Measurements from ENCODE around the gene CABP5. TPM values are rescaled to one million over a fixed set of nuclear protein-coding genes. Genes with fewer than 3 reads are reported as not detected.

The CABP5 gene
- total RNA-seq, 1 experiment from 2014 or later, result not detected

GRCh38 chr19:48033604-48034003, 10.3 kb downstream of the CABP5 start:
- no peak overlapping the region for H4K91ac ChIP-seq (ENCODE audit: insufficient read length, low read depth, low read length)
- H3K18ac ChIP-seq (ENCODE audit: insufficient read length, low read depth, low read length), result no peak overlapping the region
- no CpG with 5 or more reads among the region's 5 CpGs for WGBS (ENCODE audit: extremely low coverage, insufficient read length, low lambda C conversion rate)
- no peaks in the 10 kb centered on the region for H3K4me1 ChIP-seq (ENCODE audit: insufficient read depth, low read length)
- H3K9ac ChIP-seq (ENCODE audit: extremely low read depth, insufficient read length, low read length), result no peak overlapping the region
- H3K4me2 ChIP-seq (ENCODE audit: insufficient read depth, insufficient read length, low read length), result no peak overlapping the region
- TF ChIP-seq CTCF (conservative IDR thresholded peaks at IDR 0.05), result no peak
- H2BK120ac ChIP-seq (ENCODE audit: low read depth, low read length, poor library complexity, severe bottlenecking), result no peak overlapping the region
- H3K56ac ChIP-seq (ENCODE audit: insufficient read length, low read depth, low read length), result no peak overlapping the region
- no peak overlapping the region for H4K8ac ChIP-seq (replicated peaks; ENCODE audit: insufficient read length, low read depth, low read length)
- H2BK15ac ChIP-seq (ENCODE audit: low read depth, low read length), result no peak overlapping the region
- no peak overlapping the region for H3K23ac ChIP-seq (ENCODE audit: insufficient read length, low read depth, low read length)
- peaks cover 9 to 19% of the 10 kb centered on the region in 2 experiments for H3K4me1 Mint-ChIP-seq
- H2AFZ ChIP-seq (ENCODE audit: low read length), result no peak overlapping the region
- H3K27ac ChIP-seq (ENCODE audit: insufficient read length, low read depth, low read length), result no peak overlapping the region
- no peaks in the 10 kb centered on the region for H3K9me3 ChIP-seq (ENCODE audit: control insufficient read depth, low read depth, low read length)
- no peak overlapping the region for H3K4me3 Mint-ChIP-seq
- H3K27ac Mint-ChIP-seq, result no peak overlapping the region
- H3K14ac ChIP-seq (ENCODE audit: insufficient read depth, low read length), result no peak overlapping the region
- no peak overlapping the region for H2BK12ac ChIP-seq (ENCODE audit: insufficient read length, low read depth, low read length)
- H3K4ac ChIP-seq (ENCODE audit: low read depth, low read length), result no peak overlapping the region
- H3K36me3 Mint-ChIP-seq (ENCODE audit: insufficient read depth in 1 of 3, low read depth in 3 of 3), result no peaks in the 10 kb centered on the region; a peak in 1 of 7 replicates
- no peaks in the 10 kb centered on the region for H3K79me2 ChIP-seq (ENCODE audit: insufficient read depth, low read length)
- no peaks in the 10 kb centered on the region for H4K20me1 ChIP-seq (ENCODE audit: control insufficient read depth, insufficient read depth, insufficient read length)
- peaks cover 3% of the 10 kb centered on the region for H3K27me3 Mint-ChIP-seq (ENCODE audit: low read depth)
- no peak overlapping the region for H3T11ph ChIP-seq (ENCODE audit: low read length)
- no peaks in the 10 kb centered on the region; the same call in 1 of the 2 replicates for H3K27me3 ChIP-seq (ENCODE audit: insufficient read depth, low read length)
- H3K23me2 ChIP-seq (ENCODE audit: insufficient read length, low read depth, low read length, poor library complexity, severe bottlenecking), result no peaks in the 10 kb centered on the region
- no peak overlapping the region for H2AK5ac ChIP-seq (ENCODE audit: insufficient read length, low read length)
- no peaks in the 10 kb centered on the region for H3K79me1 ChIP-seq (ENCODE audit: insufficient read depth, low read depth, low read length, poor library complexity, severe bottlenecking)
- H4K5ac ChIP-seq (ENCODE audit: insufficient read length, low read depth, low read length), result no peak overlapping the region
- no peak overlapping the region for H2BK5ac ChIP-seq (ENCODE audit: insufficient read length, low read length)
- no peak overlapping the region for H2BK20ac ChIP-seq (ENCODE audit: low read depth, low read length, poor library complexity, severe bottlenecking)
- peaks cover 8 to 9% of the 10 kb centered on the region in 2 experiments for H3K9me3 Mint-ChIP-seq
- no peak for DNase-seq
